GM18498 (cell line): ENCODE measurements around the gene SKIC2.
"Not testable (repeated sequence)": the region's sequence is repeated elsewhere in the genome, so short reads cannot be mapped to it uniquely, and the experiment has no call there.

Experiments used
- ATAC-seq: cut with Tn5 transposase; IDR thresholded peaks from one replicate; pipeline ENCODE4 v1.9.1; 2021; ENCODE audit warnings: mild to moderate bottlenecking, moderate library complexity; ENCODE audit not compliant: unreplicated experiment

The SKIC2 gene

DNA sequence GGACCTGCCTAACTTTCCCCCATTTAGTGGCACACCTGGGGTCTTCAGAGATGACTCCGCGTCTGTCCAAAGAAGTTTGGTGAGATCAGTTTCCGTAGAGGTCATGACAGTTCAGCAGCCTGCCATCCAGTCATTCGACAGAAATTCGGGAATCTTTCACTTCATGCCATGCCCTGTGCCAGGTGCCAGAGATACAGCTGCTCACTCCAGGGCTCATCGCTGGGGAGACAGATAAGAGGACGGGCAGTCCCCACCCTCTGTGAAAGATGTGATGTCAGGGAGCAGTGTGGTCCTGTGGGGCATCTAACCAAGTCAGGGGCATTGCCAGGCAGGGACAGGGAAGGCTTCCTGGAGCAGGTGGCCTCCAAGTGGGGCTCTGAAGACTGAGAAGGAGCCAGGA lies 44.3 kb downstream of the SKIC2 start:
- not testable (repeated sequence) for ATAC-seq

DNA sequence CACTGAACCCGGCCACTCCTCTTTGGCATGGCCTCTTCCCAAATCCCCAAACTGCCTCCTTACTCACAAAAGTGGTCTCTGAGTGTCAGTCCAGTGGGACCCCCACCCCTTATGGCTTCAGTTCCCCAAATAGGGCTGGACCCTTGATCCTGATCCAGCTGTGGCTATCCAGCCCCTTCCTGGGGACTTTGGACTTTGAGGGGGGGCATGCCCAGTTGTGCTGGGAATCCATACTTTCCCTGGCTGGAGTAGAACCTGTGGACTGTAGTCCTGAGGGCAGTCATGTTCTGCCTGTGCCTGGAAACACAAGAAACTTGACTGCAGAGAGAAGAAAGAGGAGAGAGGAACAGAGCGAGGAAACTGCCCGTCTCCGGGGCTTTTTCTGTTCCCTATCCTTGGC lies 45.4 kb downstream of the SKIC2 start:
- ATAC-seq: not testable (repeated sequence)

- not testable (repeated sequence) for ATAC-seq
Measured at GRCh38 chr6:32004864-32005537, 46.0 kb downstream of the SKIC2 start.

DNA sequence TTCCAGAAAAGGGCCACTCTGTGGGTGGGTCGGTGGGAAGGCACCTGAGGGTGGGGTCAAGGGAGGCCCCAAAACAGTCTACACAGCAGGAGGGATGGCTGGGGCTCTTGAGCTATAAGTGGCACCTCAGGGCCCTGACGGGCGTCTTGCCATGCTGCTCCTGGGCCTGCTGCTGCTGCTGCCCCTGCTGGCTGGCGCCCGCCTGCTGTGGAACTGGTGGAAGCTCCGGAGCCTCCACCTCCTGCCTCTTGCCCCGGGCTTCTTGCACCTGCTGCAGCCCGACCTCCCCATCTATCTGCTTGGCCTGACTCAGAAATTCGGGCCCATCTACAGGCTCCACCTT lies 46.5 kb downstream of the SKIC2 start:
- ATAC-seq: not testable (repeated sequence)

- not testable (repeated sequence) for ATAC-seq
Measured at GRCh38 chr6:32005991-32006529, 47.1 kb downstream of the SKIC2 start.

- not testable (repeated sequence) for ATAC-seq
Measured at GRCh38 chr6:32007086-32007485, 48.1 kb downstream of the SKIC2 start.

- not testable (repeated sequence) for ATAC-seq
Measured at GRCh38 chr6:32008037-32008436, 49.1 kb downstream of the SKIC2 start.

DNA sequence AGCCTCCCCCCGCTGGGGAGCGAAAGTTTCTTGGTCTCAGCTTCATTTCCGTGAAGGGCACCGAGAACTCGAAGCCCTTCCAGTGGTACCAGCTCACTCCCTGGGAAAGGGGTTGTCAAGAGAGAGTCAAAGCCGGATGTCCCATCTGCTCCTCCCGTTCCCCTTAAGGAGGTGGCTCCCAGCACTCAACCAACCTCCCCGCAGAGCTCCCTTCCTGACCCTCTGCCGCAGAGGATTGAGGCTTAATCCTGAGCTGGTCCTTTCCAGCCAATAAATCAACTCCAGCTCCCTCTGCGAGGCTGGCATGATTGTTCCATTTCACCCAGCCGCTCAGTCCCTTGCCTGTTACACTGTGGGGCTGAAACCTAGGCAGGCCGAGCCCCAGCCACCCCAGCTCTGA lies 49.6 kb downstream of the SKIC2 start:
- ATAC-seq: not testable (repeated sequence)

GRCh38 chr6:32009537-32009936 lies 50.6 kb downstream of the SKIC2 start:
- ATAC-seq: not testable (repeated sequence)

DNA sequence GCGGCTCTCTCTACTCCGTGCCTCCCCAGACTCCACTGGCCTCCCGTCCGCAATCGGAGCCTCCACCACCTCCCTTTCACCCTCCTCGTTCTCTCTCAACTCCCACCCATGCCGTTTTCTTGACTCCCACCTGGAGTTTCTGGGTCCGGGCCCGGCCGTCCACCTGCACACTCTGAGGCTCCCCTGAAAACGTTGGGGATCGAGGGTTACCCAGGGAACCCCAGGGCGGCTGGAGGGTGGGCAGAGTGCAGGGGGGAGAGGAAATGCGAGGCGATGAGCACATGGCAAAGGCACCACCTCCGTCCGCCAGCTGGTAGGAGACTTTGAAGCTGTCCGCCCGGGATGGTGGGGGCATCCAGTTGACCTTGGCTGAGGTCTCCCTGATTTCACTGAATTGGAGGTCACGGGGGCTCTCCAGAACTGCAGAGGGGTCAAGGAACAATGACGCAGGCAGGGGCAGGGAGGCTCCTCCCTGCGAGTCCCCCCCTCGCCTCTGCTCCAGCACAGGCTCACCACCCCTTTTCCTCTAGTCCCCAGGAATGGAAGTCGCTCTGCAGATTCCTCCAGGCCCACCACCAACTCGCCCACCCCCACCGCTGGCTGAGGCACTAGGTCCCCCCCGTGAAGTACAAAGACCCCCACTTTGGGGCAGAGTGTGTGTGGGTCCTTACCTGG lies 52.0 kb downstream of the SKIC2 start:
- not testable (repeated sequence) for ATAC-seq

DNA sequence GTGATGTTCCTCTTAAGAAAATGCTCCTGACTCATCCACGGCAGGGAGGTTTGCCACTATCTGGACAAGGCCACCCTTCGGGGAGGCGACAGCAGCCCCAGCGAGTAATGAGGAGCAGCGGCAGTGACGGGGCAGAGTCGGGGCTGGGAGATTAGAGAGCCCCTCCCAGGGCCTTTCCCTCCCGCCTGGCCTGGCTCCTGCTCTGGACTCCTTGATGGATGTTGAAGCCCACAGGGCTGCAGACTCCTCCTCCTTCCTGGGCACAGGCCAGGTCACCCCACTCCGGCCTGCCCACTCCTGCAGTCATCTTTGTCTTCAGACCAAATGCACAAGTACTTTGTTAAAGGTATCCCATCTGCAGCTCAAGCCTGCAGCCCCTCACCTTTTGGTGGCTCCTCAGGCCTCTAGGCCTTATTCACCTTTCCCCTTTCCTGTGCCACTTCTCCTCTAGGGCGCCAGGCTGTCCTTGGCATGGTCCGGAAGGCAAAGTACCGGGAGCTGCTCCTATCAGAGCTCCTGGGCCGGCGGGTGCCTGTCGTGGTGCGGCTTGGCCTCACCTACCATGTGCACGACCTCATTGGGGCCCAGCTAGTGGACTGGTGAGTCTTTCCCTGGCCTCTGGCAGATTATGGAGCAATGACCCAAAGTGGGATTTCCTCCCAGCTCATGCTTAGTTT lies 54.1 kb downstream of the SKIC2 start:
- not testable (repeated sequence) for ATAC-seq

GRCh38 chr6:32013738-32014137 lies 54.8 kb downstream of the SKIC2 start:
- ATAC-seq: not testable (repeated sequence)

DNA sequence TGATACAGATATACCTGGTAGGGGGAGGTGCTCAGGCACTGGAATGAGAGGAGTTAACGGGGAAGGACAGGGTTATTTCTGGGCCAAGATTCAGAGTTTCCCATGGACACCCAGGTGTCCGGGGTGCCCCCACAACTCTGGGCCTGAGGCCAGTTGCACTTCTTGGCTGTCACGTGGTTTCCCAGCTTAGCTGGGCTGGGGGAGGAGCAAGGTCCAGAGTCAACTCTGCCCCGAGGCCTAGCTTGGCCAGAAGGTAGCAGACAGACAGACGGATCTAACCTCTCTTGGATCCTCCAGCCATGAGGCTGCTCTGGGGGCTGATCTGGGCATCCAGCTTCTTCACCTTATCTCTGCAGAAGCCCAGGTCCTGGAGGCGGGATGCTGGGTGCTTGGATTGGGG lies 55.6 kb downstream of the SKIC2 start, which contains the start of gene C4B:
TSS of gene C4B (plus strand) at position 249 of the 400 bp plus-strand sequence. CDS start at position 300, 51 bp downstream.
- not testable (repeated sequence) for ATAC-seq
